ENCODE results near the gene AQP4. TPM values are rescaled to one million over a fixed set of nuclear protein-coding genes. Genes with fewer than 3 reads are reported as not detected.

The AQP4 gene, protein sequence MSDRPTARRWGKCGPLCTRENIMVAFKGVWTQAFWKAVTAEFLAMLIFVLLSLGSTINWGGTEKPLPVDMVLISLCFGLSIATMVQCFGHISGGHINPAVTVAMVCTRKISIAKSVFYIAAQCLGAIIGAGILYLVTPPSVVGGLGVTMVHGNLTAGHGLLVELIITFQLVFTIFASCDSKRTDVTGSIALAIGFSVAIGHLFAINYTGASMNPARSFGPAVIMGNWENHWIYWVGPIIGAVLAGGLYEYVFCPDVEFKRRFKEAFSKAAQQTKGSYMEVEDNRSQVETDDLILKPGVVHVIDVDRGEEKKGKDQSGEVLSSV
- total RNA-seq = not detected in 2 replicates

DNA sequence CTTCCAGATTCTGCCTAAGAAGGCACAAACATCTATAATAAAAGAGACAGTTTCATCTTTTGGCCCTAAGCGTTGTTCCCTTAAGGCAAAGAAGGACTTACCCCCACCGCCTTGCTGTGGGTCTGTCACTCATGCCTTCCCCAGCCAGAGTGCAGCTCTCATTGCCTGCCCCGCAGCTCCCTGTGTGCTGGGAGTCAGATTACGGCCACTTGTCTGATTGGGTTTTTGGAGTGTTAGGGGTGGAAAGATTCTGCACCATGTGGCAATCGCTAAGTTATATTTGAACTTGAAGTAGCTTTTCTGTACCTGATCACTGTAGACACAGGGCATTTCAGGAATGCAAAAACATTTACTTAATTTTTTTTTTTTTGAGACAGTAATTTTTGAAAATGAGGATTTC lies at the start of gene AQP4:
Gene AQP4, minus strand, starts transcription at position 151 of the 400 bp plus-strand sequence. Its CDS starts 18 bp downstream, at position 133.
- intact Hi-C loops (cut with micrococcal nuclease) = no loop called here
- H3K9me3 Mint-ChIP-seq = no peaks in the 10 kb centered on the region
- peaks cover 16% of the 10 kb centered on the region for H3K27me3 Mint-ChIP-seq

DNA sequence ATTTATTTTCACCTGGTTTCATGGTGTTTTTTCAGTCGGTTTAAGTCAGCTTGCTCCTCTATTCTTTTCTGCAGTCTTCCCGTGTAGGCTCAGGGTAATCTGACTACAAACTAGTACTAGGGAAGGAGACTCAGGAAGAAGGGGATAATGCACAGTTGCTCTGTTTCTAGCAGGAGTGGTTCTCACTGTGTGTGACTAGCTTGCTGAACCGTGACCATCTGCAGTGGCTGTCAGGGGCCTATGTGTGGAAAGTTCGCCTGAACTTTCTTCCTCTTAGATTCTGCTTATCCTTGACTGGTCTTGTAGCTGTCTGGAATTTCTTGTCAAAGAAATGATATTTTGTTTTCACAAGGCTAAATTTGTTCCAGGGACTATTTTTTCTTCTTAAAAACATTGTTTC lies 46.3 kb upstream of the AQP4 start:
- DNase-seq = no peak
- no peaks in the 10 kb centered on the region for H3K27me3 Mint-ChIP-seq
- H3K27ac Mint-ChIP-seq = no peak overlapping the region
- H3K9me3 Mint-ChIP-seq = no peaks in the 10 kb centered on the region
- no peaks in the 10 kb centered on the region for H3K4me1 Mint-ChIP-seq
- intact Hi-C loops (cut with micrococcal nuclease) = no loop called here
- no peaks in the 10 kb centered on the region for H3K36me3 Mint-ChIP-seq (ENCODE audit: low read depth)
- no peak overlapping the region for H3K4me3 Mint-ChIP-seq

More for the DNA sequence above, at the start of gene AQP4:
- Mint-ChIP-seq H3K4me3 (no peak within 1 kb of the TSS), H3K4me1 (no peaks in the 10 kb centered on the region), H3K27ac (no peak within 1 kb of the TSS), H3K36me3 (ENCODE audit: low read depth) (no peaks in the 10 kb centered on the region)
- no peak for DNase-seq

DNA sequence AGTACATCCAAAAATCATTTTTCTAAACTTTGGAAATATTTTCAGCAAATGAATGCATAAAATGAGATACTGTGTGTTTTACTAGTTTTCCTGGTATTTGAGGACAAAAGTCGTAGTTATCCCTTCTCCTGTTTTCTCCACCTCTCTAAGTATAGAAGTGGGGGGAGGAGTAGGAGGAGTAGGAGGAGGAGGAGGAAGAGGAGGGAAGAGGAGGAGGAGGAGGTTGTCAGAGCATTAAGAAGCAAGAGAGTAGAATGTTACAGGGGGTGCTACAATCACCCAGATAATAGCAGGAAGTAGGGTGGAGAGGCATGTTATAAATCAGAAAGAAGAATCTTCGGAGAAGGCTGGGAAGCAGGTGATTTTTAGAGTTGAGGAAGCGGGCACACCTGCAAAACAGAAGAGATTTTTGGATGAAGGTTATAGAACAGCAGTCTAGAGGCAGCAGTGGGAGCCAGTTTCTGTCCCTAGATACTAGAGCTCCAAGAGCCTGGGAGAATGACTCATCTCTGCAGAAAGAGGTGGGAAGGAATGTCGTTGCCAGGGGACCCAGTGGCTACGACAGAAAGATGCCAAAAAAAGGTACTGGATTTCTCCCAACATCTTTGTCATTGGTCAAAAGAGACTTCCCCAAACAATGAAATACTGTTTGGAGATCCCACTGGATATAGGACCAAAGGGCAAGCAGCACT lies 44.2 kb upstream of the AQP4 start:
- Mint-ChIP-seq H3K36me3 (ENCODE audit: low read depth) (no peaks in the 10 kb centered on the region), H3K4me1 (no peaks in the 10 kb centered on the region), H3K4me3 (no peak overlapping the region), H3K9me3 (no peaks in the 10 kb centered on the region), H3K27ac (no peak overlapping the region), H3K27me3 (no peaks in the 10 kb centered on the region)
- DNase-seq = no peak
- intact Hi-C loops (cut with micrococcal nuclease) = no loop called here

DNA sequence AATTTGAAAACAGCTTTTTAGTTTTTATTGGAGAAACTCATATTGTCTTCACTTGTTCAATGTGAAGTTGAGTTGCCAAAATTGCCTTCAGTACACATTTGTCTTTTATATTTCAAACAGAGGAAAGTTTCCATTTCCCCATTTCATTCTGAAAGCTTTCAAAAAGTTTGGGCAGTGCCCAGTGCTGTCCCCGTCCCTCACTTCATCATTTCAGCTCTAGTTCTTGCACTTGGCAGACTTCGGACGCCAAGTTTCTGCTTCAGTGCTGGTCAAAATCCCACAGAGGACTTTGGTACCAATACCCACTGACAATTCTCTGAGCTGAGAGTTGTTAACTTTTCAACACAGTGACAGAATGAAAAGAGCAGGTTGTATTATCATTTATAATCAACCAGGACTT lies 43.4 kb upstream of the AQP4 start:
- intact Hi-C loops (cut with micrococcal nuclease) = no loop called here
- DNase-seq = no peak
- Mint-ChIP-seq H3K27me3 (no peaks in the 10 kb centered on the region), H3K4me1 (no peaks in the 10 kb centered on the region), H3K27ac (no peak overlapping the region), H3K36me3 (ENCODE audit: low read depth) (no peaks in the 10 kb centered on the region), H3K9me3 (no peaks in the 10 kb centered on the region), H3K4me3 (no peak overlapping the region)

DNA sequence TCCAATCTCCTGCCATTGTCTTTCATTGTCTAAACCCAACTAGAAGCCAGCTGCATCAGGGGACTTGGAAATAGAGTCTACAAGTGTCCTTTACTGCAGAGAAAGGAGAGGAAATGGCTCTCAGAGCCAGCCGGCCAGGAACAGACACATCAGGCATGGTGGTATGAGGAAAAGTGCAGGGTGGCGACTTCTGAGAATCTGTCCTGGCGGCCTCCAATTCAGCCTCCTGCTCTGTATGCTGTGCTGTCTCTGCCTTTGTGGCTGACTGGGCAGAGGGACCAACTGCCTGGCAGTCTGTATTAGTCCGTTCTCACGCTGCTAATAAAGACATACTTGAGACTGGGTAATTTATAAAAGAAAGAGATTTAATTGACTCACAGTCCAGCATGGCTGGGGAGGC lies 36.8 kb upstream of the AQP4 start:
- Mint-ChIP-seq H3K9me3 (peaks cover 8% of the 10 kb centered on the region), H3K4me3 (no peak overlapping the region), H3K27me3 (no peaks in the 10 kb centered on the region), H3K36me3 (ENCODE audit: low read depth) (no peaks in the 10 kb centered on the region), H3K4me1 (no peaks in the 10 kb centered on the region), H3K27ac (no peak overlapping the region)
- intact Hi-C loops (cut with micrococcal nuclease) = no loop called here
- no peak for DNase-seq

DNA sequence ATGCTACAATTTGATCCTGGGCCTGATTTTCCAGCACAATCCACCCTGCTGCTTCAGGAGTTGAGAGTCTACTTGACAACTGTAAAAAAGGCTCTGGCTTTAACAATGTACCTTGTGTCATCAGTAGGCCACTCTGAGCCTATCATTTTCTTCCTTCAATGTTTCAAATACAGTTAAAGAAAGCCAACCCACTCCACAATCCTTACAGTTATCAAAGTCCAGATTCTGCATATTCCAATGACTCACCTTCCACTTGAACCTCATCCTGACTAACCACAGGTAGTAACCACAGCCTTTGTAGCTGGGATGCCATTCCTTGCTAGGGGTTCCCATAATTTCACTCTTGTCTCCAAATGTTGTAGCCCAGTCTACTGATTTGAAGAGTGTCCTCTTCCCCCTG lies 35.5 kb upstream of the AQP4 start:
- no peak overlapping the region for H3K4me3 Mint-ChIP-seq
- H3K27me3 Mint-ChIP-seq = no peaks in the 10 kb centered on the region
- intact Hi-C loops (cut with micrococcal nuclease) = no loop called here
- no peak for DNase-seq
- peaks cover 8% of the 10 kb centered on the region for H3K9me3 Mint-ChIP-seq
- H3K36me3 Mint-ChIP-seq (ENCODE audit: low read depth) = no peaks in the 10 kb centered on the region
- no peaks in the 10 kb centered on the region for H3K4me1 Mint-ChIP-seq
- no peak overlapping the region for H3K27ac Mint-ChIP-seq

DNA sequence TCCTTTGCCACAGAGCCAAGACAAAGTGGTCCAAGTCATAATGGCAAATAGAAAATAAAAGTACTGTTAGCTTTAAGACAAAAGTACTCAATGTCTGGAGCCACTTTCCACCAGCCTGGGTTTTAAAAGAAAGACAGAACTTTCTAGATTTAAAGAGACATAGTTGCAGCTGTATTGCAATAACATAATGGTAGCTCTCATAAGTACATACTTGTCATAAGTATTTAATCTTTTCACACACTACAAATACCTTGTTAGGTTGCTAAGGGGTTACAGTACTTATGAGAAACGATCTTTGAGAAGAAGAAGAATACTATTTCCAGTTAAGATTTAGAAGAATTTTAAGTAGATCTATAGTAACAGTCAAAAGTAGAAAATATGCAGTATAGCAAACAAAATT lies 28.9 kb upstream of the AQP4 start:
- Mint-ChIP-seq H3K27ac (no peak overlapping the region), H3K4me3 (no peak overlapping the region), H3K27me3 (no peaks in the 10 kb centered on the region), H3K9me3 (no peaks in the 10 kb centered on the region), H3K36me3 (ENCODE audit: low read depth) (no peaks in the 10 kb centered on the region), H3K4me1 (no peaks in the 10 kb centered on the region)
- intact Hi-C loops (cut with micrococcal nuclease) = no loop called here
- no peak for DNase-seq

DNA sequence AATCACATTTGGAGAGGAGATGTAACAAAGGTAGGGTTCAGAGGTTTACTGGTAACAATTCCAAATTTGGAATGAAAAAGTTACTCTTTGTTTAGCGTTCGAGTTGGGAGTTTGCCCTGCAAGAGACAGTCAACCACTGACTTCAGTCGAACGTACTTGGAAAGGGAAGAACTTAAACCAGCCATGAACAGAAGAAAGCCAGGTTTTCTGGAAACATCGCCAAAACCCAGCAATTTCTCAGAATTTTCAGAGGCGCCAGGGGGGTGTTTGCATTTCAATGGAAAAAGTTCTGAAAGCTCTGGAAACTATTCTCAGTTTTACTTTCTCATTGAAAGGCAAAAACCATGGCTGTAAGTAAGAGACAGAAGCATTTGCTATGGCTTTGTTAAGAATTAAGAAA lies 28.5 kb upstream of the AQP4 start:
- Mint-ChIP-seq H3K36me3 (ENCODE audit: low read depth) (no peaks in the 10 kb centered on the region), H3K4me1 (no peaks in the 10 kb centered on the region), H3K4me3 (no peak overlapping the region), H3K27ac (no peak overlapping the region), H3K27me3 (no peaks in the 10 kb centered on the region), H3K9me3 (no peaks in the 10 kb centered on the region)
- DNase-seq = no peak
- intact Hi-C loops (cut with micrococcal nuclease) = no loop called here

DNA sequence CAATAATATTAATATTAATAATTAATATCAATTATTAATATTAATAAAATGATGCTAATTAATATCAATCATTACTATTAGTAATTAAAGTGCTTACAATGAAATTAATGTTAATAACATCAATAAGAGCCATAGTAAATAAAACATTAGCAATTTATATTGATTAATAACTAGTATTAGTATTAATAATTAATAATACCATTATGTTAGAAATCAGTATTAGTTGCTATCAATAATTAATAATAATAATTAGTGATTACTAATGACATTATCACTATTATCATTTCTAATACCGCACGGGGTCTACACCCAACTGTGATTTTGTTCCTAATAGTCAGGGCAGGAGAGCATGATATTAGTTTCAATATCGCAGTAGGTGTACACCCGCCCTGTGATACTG lies 22.8 kb upstream of the AQP4 start:
- Mint-ChIP-seq H3K36me3 (ENCODE audit: low read depth) (no peaks in the 10 kb centered on the region), H3K9me3 (no peaks in the 10 kb centered on the region), H3K27ac (no peak overlapping the region), H3K4me3 (no peak overlapping the region), H3K27me3 (no peaks in the 10 kb centered on the region), H3K4me1 (no peaks in the 10 kb centered on the region)
- no peak for DNase-seq
- intact Hi-C loops (cut with micrococcal nuclease) = no loop called here

DNA sequence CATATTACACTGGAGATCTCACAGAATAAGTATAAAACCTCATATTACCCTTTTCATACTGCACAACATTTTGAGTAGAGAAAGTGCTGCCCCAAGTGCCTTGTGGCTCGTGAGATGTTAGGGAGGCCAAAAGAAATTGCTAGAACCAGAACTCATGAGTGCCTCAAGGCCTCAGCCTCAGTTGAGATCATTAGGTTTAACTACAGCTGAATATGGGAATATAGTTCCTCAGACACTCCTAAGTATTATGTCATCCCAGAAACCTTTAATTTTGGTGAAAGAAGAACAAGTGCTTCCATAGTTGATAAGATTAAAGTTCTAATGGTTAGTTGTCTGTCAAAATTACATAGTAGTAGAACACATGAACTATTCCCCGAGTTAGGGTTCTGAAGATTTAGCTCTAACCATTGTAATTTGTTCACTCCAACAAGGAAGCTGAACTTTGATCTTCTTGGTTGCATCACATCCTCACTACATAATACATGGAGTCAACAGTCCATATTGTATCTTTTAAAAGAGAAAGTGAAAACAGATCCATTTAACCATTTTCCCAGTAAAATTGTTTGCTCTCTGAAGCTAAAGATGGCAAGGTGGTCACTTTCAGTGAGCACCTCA lies 9.6 kb upstream of the AQP4 start:
- H3K36me3 Mint-ChIP-seq (ENCODE audit: low read depth) = no peaks in the 10 kb centered on the region
- H3K9me3 Mint-ChIP-seq = no peaks in the 10 kb centered on the region
- no peak overlapping the region for H3K27ac Mint-ChIP-seq
- no peak for DNase-seq
- no peaks in the 10 kb centered on the region for H3K27me3 Mint-ChIP-seq
- no peaks in the 10 kb centered on the region for H3K4me1 Mint-ChIP-seq
- intact Hi-C loops (cut with micrococcal nuclease) = no loop called here
- no peak overlapping the region for H3K4me3 Mint-ChIP-seq

DNA sequence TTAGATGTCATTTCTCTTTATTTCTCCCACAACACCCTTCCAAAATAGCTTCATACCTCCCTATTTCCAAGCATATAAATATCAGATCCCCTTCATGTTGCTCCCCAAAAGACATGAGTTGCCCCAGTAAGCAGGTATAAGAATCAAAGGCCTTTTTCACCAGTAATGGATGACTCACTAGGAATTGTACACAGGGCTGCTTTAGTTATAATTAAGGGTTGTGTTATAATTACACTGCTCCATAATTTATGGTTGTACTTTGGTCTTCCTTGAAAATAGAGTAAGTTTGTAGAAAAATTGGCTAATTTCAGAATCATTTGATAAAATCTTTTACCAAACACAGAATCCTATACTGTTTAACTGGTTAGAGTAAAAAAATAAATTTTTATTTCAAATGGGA lies 8.8 kb upstream of the AQP4 start:
- no peaks in the 10 kb centered on the region for H3K27me3 Mint-ChIP-seq
- no peak overlapping the region for H3K4me3 Mint-ChIP-seq
- no peaks in the 10 kb centered on the region for H3K4me1 Mint-ChIP-seq
- DNase-seq = no peak
- intact Hi-C loops (cut with micrococcal nuclease) = no loop called here
- no peaks in the 10 kb centered on the region for H3K36me3 Mint-ChIP-seq (ENCODE audit: low read depth)
- H3K27ac Mint-ChIP-seq = no peak overlapping the region
- H3K9me3 Mint-ChIP-seq = no peaks in the 10 kb centered on the region

DNA sequence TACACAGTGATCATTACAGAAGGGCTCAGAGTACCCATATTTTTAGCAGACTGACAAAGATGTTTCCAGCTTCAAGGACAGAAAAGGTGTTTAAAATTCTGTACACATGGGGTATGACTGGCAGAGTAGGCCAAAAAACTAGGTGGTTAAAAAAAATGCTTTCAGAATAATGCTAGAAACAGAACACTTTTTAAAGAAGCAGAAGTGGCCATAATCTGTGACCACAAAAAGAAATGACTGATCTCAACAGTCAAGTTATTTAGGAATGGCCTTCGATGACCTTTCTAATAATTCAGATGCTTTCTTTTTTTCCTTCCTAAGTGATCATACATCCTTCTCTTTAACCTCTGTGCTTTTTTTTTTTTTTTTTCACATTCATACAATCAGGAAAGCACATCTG lies 4.1 kb upstream of the AQP4 start:
- no peak overlapping the region for H3K27ac Mint-ChIP-seq
- H3K36me3 Mint-ChIP-seq (ENCODE audit: low read depth) = no peaks in the 10 kb centered on the region
- H3K27me3 Mint-ChIP-seq = peaks cover 2% of the 10 kb centered on the region
- intact Hi-C loops (cut with micrococcal nuclease) = no loop called here
- no peaks in the 10 kb centered on the region for H3K9me3 Mint-ChIP-seq
- DNase-seq = no peak
- H3K4me1 Mint-ChIP-seq = no peaks in the 10 kb centered on the region
- H3K4me3 Mint-ChIP-seq = no peak overlapping the region

DNA sequence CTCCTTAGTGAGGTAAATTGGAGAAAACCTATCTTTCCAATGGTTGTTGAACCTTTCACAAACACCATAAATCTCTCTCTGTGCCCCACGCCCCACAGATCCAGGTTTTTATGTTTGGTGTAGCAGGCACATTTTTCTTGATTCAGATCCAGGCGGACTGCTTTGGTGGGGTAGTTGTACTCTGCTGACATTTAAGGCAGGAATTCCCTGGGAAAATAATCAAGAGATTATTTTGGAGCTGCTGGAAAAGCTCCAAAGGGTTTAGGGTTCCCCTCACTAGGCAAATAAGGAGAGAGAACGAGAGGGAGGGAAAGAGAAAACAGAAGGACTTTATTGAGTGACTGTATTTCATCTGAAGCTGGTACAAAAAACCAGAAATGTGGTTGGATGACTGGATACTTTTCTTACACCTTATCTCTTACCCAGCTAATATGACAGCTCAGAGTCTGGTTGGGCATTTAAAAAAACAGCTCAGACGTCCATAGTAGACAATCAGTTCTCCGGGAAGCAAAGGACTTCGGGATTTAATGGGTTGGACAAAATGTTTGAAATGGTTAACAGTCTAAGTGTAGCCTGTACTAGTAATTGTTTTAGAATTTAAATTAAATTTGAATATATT lies 3.6 kb upstream of the AQP4 start:
- Mint-ChIP-seq H3K4me1 (no peaks in the 10 kb centered on the region), H3K4me3 (no peak overlapping the region), H3K27me3 (peaks cover 8% of the 10 kb centered on the region), H3K36me3 (ENCODE audit: low read depth) (no peaks in the 10 kb centered on the region), H3K27ac (no peak overlapping the region), H3K9me3 (no peaks in the 10 kb centered on the region)
- no peak for DNase-seq
- intact Hi-C loops (cut with micrococcal nuclease) = no loop called here

DNA sequence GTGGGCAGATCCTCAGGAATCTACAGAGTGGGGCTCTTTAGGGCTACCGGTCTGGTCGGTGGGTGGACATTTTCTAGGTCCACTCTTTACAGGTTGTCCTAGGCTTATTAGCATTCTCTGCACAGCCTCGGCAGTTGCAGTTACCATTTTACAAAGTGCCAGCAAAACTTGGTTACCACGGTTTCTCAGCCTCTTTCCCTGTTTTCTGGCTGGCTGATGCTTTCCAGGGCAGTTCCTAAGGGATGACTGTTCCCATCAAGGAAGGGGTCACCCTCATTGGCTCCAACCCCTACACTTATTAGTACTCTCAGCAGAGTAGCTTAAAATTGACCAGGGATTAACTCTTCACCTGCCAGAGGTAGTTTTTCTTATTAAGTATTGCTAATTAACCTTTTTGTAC lies 2.0 kb upstream of the AQP4 start:
- Mint-ChIP-seq H3K36me3 (ENCODE audit: low read depth) (no peaks in the 10 kb centered on the region), H3K27me3 (peaks cover 15% of the 10 kb centered on the region), H3K9me3 (no peaks in the 10 kb centered on the region), H3K4me3 (no peak overlapping the region), H3K4me1 (no peaks in the 10 kb centered on the region), H3K27ac (no peak overlapping the region)
- intact Hi-C loops (cut with micrococcal nuclease) = no loop called here
- no peak for DNase-seq
